Measurements from ENCODE around the gene TRIP13. TPM values are rescaled to one million over a fixed set of nuclear protein-coding genes. Genes with fewer than 3 reads are reported as not detected.

The TRIP13 gene
- total and polyA plus RNA-seq, 2 experiments from 2014 or later = 42.5 to 44.8 TPM

DNA sequence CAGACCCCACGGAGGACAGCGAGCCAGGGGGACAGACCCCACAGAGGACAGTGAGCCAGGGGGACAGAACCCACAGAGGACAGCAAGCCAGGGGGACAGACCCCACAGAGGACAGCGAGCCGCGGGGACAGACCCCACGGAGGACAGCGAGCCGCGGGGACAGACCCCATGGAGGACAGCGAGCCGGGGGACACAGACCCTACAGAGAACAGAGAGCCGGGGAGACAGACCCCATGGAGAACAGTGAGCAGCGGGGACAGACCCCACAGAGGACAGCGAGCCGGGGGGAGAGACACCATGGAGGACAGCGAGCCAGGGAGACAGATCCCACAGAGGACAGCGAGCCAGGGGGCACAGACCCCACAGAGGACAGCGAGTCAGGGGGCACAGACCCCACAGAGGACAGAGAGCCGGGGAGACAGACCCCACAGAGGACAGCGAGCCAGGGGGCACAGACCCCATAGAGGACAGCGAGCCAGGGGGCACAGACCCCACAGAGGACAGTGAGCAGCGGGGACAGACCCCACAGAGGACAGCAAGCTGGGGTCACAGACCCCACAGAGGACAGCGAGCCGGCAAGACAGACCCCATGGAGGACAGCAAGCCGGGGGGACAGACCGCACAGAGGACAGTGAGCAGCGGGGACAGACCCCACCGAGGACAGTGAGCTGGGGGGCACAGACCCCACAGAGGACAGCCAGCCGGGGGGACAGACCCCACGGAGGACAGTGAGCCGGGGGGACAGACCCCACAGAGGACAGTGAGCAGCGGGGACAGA lies 37.5 kb upstream of the TRIP13 start:
- Histone ChIP-seq H2AFZ (no peak overlapping the region), H3K79me2 (replicated peaks; ENCODE audit: insufficient read depth) (no peaks in the 10 kb centered on the region), H3K27ac (ENCODE audit: low read depth) (no peak overlapping the region), H3K4me3 (no peak overlapping the region), H3K4me1 (ENCODE audit: insufficient read depth) (no peaks in the 10 kb centered on the region), H3K9me2 (ENCODE audit: insufficient read depth) (no peaks in the 10 kb centered on the region), H3K4me2 (no peak overlapping the region), H3K27me3 (ENCODE audit: insufficient read depth) (no peaks in the 10 kb centered on the region), H3K36me3 (ENCODE audit: insufficient read depth) (no peaks in the 10 kb centered on the region), H4K20me1 (replicated peaks; ENCODE audit: insufficient read depth) (no peaks in the 10 kb centered on the region), H3F3A (replicated peaks; ENCODE audit: low read depth) (no peaks in the 10 kb centered on the region)
- H3K4me1 Mint-ChIP-seq = no peaks in the 10 kb centered on the region; the same call in 2 of the 3 replicates
- TF ChIP-seq EZH2 (IDR thresholded peaks at IDR 0.05; ENCODE audit: low read depth, unreplicated experiment) (no peak), EZH2phosphoT487 (IDR thresholded peaks at IDR 0.05; ENCODE audit: unreplicated experiment) (no peak), CREB1 (CRISPR knock-in tag; IDR thresholded peaks at IDR 0.05; ENCODE audit: low read depth) (no peak), ZNF114 (CRISPR knock-in tag; IDR thresholded peaks at IDR 0.05) (no peak), POLR2AphosphoS5 (IDR thresholded peaks at IDR 0.05; ENCODE audit: low read depth) (no peak), ZNF331 (CRISPR knock-in tag; IDR thresholded peaks at IDR 0.05; ENCODE audit: low read depth) (no peak), JUNB (IDR thresholded peaks at IDR 0.05; ENCODE audit: unreplicated experiment) (no peak), NANOG (IDR thresholded peaks at IDR 0.05; ENCODE audit: borderline replicate concordance) (no peak), STAT1 (IDR thresholded peaks at IDR 0.05; ENCODE audit: unreplicated experiment) (no peak)
- TF ChIP-seq, protein P1, sequence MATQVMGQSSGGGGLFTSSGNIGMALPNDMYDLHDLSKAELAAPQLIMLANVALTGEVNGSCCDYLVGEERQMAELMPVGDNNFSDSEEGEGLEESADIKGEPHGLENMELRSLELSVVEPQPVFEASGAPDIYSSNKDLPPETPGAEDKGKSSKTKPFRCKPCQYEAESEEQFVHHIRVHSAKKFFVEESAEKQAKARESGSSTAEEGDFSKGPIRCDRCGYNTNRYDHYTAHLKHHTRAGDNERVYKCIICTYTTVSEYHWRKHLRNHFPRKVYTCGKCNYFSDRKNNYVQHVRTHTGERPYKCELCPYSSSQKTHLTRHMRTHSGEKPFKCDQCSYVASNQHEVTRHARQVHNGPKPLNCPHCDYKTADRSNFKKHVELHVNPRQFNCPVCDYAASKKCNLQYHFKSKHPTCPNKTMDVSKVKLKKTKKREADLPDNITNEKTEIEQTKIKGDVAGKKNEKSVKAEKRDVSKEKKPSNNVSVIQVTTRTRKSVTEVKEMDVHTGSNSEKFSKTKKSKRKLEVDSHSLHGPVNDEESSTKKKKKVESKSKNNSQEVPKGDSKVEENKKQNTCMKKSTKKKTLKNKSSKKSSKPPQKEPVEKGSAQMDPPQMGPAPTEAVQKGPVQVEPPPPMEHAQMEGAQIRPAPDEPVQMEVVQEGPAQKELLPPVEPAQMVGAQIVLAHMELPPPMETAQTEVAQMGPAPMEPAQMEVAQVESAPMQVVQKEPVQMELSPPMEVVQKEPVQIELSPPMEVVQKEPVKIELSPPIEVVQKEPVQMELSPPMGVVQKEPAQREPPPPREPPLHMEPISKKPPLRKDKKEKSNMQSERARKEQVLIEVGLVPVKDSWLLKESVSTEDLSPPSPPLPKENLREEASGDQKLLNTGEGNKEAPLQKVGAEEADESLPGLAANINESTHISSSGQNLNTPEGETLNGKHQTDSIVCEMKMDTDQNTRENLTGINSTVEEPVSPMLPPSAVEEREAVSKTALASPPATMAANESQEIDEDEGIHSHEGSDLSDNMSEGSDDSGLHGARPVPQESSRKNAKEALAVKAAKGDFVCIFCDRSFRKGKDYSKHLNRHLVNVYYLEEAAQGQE (IDR thresholded peaks at IDR 0.05; ENCODE audit: unreplicated experiment) = no peak
- TF ChIP-seq, protein P2, sequence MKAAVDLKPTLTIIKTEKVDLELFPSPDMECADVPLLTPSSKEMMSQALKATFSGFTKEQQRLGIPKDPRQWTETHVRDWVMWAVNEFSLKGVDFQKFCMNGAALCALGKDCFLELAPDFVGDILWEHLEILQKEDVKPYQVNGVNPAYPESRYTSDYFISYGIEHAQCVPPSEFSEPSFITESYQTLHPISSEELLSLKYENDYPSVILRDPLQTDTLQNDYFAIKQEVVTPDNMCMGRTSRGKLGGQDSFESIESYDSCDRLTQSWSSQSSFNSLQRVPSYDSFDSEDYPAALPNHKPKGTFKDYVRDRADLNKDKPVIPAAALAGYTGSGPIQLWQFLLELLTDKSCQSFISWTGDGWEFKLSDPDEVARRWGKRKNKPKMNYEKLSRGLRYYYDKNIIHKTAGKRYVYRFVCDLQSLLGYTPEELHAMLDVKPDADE (IDR thresholded peaks at IDR 0.05) = no peak
- TF ChIP-seq, protein P3, sequence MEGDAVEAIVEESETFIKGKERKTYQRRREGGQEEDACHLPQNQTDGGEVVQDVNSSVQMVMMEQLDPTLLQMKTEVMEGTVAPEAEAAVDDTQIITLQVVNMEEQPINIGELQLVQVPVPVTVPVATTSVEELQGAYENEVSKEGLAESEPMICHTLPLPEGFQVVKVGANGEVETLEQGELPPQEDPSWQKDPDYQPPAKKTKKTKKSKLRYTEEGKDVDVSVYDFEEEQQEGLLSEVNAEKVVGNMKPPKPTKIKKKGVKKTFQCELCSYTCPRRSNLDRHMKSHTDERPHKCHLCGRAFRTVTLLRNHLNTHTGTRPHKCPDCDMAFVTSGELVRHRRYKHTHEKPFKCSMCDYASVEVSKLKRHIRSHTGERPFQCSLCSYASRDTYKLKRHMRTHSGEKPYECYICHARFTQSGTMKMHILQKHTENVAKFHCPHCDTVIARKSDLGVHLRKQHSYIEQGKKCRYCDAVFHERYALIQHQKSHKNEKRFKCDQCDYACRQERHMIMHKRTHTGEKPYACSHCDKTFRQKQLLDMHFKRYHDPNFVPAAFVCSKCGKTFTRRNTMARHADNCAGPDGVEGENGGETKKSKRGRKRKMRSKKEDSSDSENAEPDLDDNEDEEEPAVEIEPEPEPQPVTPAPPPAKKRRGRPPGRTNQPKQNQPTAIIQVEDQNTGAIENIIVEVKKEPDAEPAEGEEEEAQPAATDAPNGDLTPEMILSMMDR (conservative IDR thresholded peaks at IDR 0.05; ENCODE audit: low read depth in 2 of 2) = no peak
- ATAC-seq (no peak), DNase-seq (ENCODE audit: low spot score) (no peak)
- no peak overlapping the region for H3K27ac Mint-ChIP-seq
- H3K27me3 Mint-ChIP-seq (ENCODE audit: insufficient read depth, low read depth, poor library complexity) = peaks cover 12% of the 10 kb centered on the region
- no peak overlapping the region for H3K4me3 Mint-ChIP-seq
- H3K36me3 Mint-ChIP-seq (ENCODE audit: low read depth) = no peaks in the 10 kb centered on the region; the same call in 1 of the 3 replicates
- H3K9me3 Mint-ChIP-seq = no peaks in the 10 kb centered on the region; the same call in 2 of the 3 replicates
